Parathyroid adenoma (tissue), 2 donors: Measurements from ENCODE around the gene TMEM125.

Experiments used
- H2AFZ ChIP-seq: fragments of 300-600 bp; sonication (generic); one replicate; pipeline ENCODE4 v1.7.0; 2017; ENCODE audit warnings: antibody characterized with exemption, mild to moderate bottlenecking
- H3K27ac ChIP-seq: fragments of 300-600 bp; sonication (generic); one replicate; pipeline ENCODE4 v1.7.0; 2017
- H3K27me3 ChIP-seq: fragments of 300-600 bp; sonication (generic); one replicate; pipeline ENCODE4 v1.7.0; 2017; ENCODE audit warnings: low read length; ENCODE audit not compliant: control insufficient read depth, insufficient read depth
- H3K36me3 ChIP-seq: fragments of 300-600 bp; sonication (generic); one replicate; pipeline ENCODE4 v1.7.0; 2017; ENCODE audit warnings: low read length; ENCODE audit not compliant: control insufficient read depth, insufficient read depth
- H3K4me1 ChIP-seq: fragments of 300-600 bp; sonication (generic); one replicate; pipeline ENCODE4 v1.7.0; 2017; ENCODE audit warnings: control low read depth
- H3K4me2 ChIP-seq: fragments of 300-600 bp; sonication (generic); one replicate; pipeline ENCODE4 v1.7.0; 2017; ENCODE audit warnings: low read length
- H3K4me3 ChIP-seq: fragments of 300-600 bp; sonication (generic); one replicate; pipeline ENCODE4 v1.7.0; 2017; ENCODE audit warnings: low read depth, low read length
- H3K79me2 ChIP-seq: fragments of 300-600 bp; sonication (generic); one replicate; pipeline ENCODE4 v1.7.0; 2017; ENCODE audit warnings: control low read depth
- H3K9ac ChIP-seq: fragments of 300-600 bp; sonication (generic); one replicate; pipeline ENCODE4 v1.7.0; 2017; ENCODE audit warnings: mild to moderate bottlenecking
- H3K9me3 ChIP-seq: fragments of 300-600 bp; sonication (generic); one replicate; pipeline ENCODE4 v1.7.0; 2017; ENCODE audit warnings: low read length; ENCODE audit not compliant: control insufficient read depth
- TF ChIP-seq, protein P1 (sequence below): fragments of 300-600 bp; sonication (generic); IDR thresholded peaks from one replicate; pipeline ENCODE4 v1.7.0; 2017; ENCODE audit warnings: antibody characterized with exemption, mild to moderate bottlenecking
- donor health status: primary hyperparathyroidism.

TMEM125 gene

DNA sequence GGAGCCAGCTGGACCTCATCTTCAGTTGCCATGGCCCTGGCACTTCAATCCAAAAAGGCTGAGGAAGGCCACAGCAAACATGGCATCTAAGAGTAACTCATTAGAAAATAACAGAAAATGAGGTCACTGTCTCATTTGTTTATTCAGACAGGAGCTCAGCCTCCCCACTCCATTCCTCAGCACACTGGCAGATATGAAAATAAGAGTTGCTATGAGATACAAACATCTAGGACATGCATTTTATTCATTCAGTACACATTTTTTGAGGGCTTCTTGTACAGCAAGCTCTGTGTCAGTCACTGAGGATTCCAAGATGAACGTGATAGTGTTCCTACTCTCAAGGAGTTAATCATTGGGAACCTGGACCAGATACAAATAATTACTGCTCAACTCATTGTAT, 32.7 kb upstream of the TMEM125 start:
- Histone ChIP-seq H3K79me2 (no peaks in the 10 kb centered on the region), H3K4me2 (no peak overlapping the region), H3K27ac (no peak overlapping the region), H3K9ac (no peak overlapping the region), H3K27me3 (no peaks in the 10 kb centered on the region), H2AFZ (no peak overlapping the region), H3K4me3 (no peak overlapping the region), H3K36me3 (no peaks in the 10 kb centered on the region), H3K4me1 (no peaks in the 10 kb centered on the region), H3K9me3 (no peaks in the 10 kb centered on the region)
- TF ChIP-seq, protein P1, sequence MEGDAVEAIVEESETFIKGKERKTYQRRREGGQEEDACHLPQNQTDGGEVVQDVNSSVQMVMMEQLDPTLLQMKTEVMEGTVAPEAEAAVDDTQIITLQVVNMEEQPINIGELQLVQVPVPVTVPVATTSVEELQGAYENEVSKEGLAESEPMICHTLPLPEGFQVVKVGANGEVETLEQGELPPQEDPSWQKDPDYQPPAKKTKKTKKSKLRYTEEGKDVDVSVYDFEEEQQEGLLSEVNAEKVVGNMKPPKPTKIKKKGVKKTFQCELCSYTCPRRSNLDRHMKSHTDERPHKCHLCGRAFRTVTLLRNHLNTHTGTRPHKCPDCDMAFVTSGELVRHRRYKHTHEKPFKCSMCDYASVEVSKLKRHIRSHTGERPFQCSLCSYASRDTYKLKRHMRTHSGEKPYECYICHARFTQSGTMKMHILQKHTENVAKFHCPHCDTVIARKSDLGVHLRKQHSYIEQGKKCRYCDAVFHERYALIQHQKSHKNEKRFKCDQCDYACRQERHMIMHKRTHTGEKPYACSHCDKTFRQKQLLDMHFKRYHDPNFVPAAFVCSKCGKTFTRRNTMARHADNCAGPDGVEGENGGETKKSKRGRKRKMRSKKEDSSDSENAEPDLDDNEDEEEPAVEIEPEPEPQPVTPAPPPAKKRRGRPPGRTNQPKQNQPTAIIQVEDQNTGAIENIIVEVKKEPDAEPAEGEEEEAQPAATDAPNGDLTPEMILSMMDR: no peak

GRCh38 chr1:43238085-43238484, 31.7 kb upstream of the TMEM125 start:
- H3K9ac ChIP-seq: no peak overlapping the region
- H3K36me3 ChIP-seq: no peaks in the 10 kb centered on the region
- H3K27ac ChIP-seq: no peak overlapping the region

GRCh38 chr1:43238991-43239469, 30.8 kb upstream of the TMEM125 start:
- no peak overlapping the region for H2AFZ ChIP-seq
- H3K4me3 ChIP-seq: no peak overlapping the region
- H3K4me1 ChIP-seq: no peaks in the 10 kb centered on the region
- H3K27me3 ChIP-seq: no peaks in the 10 kb centered on the region
- no peaks in the 10 kb centered on the region for H3K9me3 ChIP-seq
- H3K79me2 ChIP-seq: no peaks in the 10 kb centered on the region
- no peaks in the 10 kb centered on the region for H3K36me3 ChIP-seq
- H3K27ac ChIP-seq: no peak overlapping the region
- H3K4me2 ChIP-seq: no peak overlapping the region
- no peak overlapping the region for H3K9ac ChIP-seq
- TF ChIP-seq, protein P1: no peak

More at GRCh38 chr1:43238085-43238484, 31.7 kb upstream of the TMEM125 start:
- peak overlapping the region; percentile 8 for H2AFZ ChIP-seq
- H3K79me2 ChIP-seq: no peaks in the 10 kb centered on the region
- H3K4me3 ChIP-seq: no peak overlapping the region
- no peaks in the 10 kb centered on the region for H3K4me1 ChIP-seq
- H3K27me3 ChIP-seq: no peaks in the 10 kb centered on the region
- no peak overlapping the region for H3K4me2 ChIP-seq
- TF ChIP-seq, protein P1: peak; percentile 69
- H3K9me3 ChIP-seq: no peaks in the 10 kb centered on the region

DNA sequence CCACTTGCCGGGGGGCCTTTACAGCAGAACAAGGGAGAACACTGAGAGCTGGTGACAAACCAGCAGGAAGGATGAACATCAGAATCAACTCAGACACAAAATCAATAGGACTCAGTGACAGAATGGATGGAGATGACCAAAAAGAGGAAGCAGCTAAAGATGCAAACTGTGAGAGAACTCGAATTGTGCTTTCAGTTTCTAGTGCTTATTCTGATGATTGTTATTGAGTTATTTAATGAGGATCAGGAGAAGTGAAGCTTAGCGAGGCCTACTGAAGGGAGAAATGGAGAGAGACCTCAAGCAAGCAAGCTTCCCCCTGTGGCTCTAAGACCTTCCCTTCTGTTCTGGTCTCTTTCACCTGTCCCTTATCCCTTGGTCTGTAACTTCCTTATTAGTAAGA, 30.3 kb upstream of the TMEM125 start:
- TF ChIP-seq, protein P1: no peak
- Histone ChIP-seq H3K36me3 (no peaks in the 10 kb centered on the region), H3K79me2 (no peaks in the 10 kb centered on the region), H3K4me1 (no peaks in the 10 kb centered on the region), H3K27ac (no peak overlapping the region), H3K27me3 (no peaks in the 10 kb centered on the region), H3K4me2 (no peak overlapping the region), H2AFZ (no peak overlapping the region), H3K4me3 (no peak overlapping the region), H3K9ac (no peak overlapping the region), H3K9me3 (no peaks in the 10 kb centered on the region)

DNA sequence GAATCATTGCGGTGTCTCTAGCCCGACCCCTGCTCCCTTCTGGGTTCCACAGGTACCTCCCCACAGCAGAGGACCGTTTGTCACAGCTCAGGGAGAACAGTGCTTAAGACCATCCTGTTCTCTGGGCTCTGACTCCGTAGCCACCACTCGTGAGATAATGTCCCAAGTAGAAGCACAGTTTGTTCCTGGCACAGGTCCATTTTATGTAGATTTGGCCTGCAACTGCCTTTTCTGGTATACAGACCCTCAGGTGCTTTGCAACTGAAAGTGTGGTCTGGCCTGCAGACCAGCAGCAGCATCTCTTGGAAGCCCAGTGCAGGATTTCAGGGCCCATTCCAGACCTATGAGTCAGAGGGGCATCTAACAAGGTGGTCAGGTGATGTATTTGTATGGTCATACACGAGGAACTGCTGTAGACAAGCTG, 28.4 kb upstream of the TMEM125 start:
- no peaks in the 10 kb centered on the region for H3K4me1 ChIP-seq
- no peaks in the 10 kb centered on the region for H3K36me3 ChIP-seq
- H3K9ac ChIP-seq: no peak overlapping the region
- TF ChIP-seq, protein P1: no peak
- H3K4me3 ChIP-seq: no peak overlapping the region
- H3K4me2 ChIP-seq: no peak overlapping the region
- no peaks in the 10 kb centered on the region for H3K27me3 ChIP-seq
- H3K27ac ChIP-seq: no peak overlapping the region
- H3K79me2 ChIP-seq: no peaks in the 10 kb centered on the region
- no peaks in the 10 kb centered on the region for H3K9me3 ChIP-seq
- H2AFZ ChIP-seq: no peak overlapping the region
